ENCODE measurements around the gene GPR137. TPM values are rescaled to one million over a fixed set of nuclear protein-coding genes. Genes with fewer than 3 reads are reported as not detected.

GPR137 gene
- total and polyA plus RNA-seq, 9 of the 15 experiments (the other 6 are each of a cell fraction or from before 2014, with no cell fraction given) = 0.32 to 26.7 (median 10.7) TPM

- TF ChIP-seq DDX20 (tag; IDR thresholded peaks at IDR 0.05; ENCODE audit: low read depth) (no peak), SMARCE1 (IDR thresholded peaks at IDR 0.05) (no peak), FOXJ2 (tag; IDR thresholded peaks at IDR 0.05) (0 out of 2 replicates have a peak, but pooled peaks have one; percentile 69), ARID3B (CRISPR knock-in tag; IDR thresholded peaks at IDR 0.05; ENCODE audit: borderline replicate concordance) (no peak), ZNF184 (CRISPR knock-in tag; IDR thresholded peaks at IDR 0.05) (no peak), RAD51 (IDR thresholded peaks at IDR 0.05; ENCODE audit: borderline replicate concordance, low read depth) (no peak), RBBP5 (IDR thresholded peaks at IDR 0.05; ENCODE audit: borderline replicate concordance, insufficient read depth, low read length, poor library complexity, severe bottlenecking) (peak; percentile 8), BHLHE40 (IDR thresholded peaks at IDR 0.05; ENCODE audit: low read length) (no peak), PTTG1 (tag; IDR thresholded peaks at IDR 0.05; ENCODE audit: low read depth) (no peak), ADNP (tag; IDR thresholded peaks at IDR 0.05) (no peak), LARP7 (IDR thresholded peaks at IDR 0.05) (no peak), ATF1 (CRISPR knock-in tag; IDR thresholded peaks at IDR 0.05) (no peak), ATF1 (tag; IDR thresholded peaks at IDR 0.05) (peak; percentile 87), TEAD2 (tag; IDR thresholded peaks at IDR 0.05) (no peak), ETV1 (tag; conservative IDR thresholded peaks at IDR 0.05; ENCODE audit: low read depth) (peak; percentile 96)
- TF ChIP-seq, protein P1, sequence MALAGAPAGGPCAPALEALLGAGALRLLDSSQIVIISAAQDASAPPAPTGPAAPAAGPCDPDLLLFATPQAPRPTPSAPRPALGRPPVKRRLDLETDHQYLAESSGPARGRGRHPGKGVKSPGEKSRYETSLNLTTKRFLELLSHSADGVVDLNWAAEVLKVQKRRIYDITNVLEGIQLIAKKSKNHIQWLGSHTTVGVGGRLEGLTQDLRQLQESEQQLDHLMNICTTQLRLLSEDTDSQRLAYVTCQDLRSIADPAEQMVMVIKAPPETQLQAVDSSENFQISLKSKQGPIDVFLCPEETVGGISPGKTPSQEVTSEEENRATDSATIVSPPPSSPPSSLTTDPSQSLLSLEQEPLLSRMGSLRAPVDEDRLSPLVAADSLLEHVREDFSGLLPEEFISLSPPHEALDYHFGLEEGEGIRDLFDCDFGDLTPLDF (CRISPR knock-in tag; IDR thresholded peaks at IDR 0.05) = peak; percentile 66
- TF ChIP-seq, protein P2, sequence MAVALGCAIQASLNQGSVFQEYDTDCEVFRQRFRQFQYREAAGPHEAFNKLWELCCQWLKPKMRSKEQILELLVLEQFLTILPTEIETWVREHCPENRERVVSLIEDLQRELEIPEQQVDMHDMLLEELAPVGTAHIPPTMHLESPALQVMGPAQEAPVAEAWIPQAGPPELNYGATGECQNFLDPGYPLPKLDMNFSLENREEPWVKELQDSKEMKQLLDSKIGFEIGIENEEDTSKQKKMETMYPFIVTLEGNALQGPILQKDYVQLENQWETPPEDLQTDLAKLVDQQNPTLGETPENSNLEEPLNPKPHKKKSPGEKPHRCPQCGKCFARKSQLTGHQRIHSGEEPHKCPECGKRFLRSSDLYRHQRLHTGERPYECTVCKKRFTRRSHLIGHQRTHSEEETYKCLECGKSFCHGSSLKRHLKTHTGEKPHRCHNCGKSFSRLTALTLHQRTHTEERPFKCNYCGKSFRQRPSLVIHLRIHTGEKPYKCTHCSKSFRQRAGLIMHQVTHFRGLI (CRISPR knock-in tag; IDR thresholded peaks at IDR 0.05) = peak; percentile 57; the same call in 1 of the 2 replicates
- TF ChIP-seq, protein P3, sequence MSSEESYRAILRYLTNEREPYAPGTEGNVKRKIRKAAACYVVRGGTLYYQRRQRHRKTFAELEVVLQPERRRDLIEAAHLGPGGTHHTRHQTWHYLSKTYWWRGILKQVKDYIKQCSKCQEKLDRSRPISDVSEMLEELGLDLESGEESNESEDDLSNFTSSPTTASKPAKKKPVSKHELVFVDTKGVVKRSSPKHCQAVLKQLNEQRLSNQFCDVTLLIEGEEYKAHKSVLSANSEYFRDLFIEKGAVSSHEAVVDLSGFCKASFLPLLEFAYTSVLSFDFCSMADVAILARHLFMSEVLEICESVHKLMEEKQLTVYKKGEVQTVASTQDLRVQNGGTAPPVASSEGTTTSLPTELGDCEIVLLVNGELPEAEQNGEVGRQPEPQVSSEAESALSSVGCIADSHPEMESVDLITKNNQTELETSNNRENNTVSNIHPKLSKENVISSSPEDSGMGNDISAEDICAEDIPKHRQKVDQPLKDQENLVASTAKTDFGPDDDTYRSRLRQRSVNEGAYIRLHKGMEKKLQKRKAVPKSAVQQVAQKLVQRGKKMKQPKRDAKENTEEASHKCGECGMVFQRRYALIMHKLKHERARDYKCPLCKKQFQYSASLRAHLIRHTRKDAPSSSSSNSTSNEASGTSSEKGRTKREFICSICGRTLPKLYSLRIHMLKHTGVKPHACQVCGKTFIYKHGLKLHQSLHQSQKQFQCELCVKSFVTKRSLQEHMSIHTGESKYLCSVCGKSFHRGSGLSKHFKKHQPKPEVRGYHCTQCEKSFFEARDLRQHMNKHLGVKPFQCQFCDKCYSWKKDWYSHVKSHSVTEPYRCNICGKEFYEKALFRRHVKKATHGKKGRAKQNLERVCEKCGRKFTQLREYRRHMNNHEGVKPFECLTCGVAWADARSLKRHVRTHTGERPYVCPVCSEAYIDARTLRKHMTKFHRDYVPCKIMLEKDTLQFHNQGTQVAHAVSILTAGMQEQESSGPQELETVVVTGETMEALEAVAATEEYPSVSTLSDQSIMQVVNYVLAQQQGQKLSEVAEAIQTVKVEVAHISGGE (CRISPR knock-in tag; IDR thresholded peaks at IDR 0.05) = peak; percentile 84 to 97 (median 86); a peak in 5 of 6 replicates
- TF ChIP-seq, protein P4, sequence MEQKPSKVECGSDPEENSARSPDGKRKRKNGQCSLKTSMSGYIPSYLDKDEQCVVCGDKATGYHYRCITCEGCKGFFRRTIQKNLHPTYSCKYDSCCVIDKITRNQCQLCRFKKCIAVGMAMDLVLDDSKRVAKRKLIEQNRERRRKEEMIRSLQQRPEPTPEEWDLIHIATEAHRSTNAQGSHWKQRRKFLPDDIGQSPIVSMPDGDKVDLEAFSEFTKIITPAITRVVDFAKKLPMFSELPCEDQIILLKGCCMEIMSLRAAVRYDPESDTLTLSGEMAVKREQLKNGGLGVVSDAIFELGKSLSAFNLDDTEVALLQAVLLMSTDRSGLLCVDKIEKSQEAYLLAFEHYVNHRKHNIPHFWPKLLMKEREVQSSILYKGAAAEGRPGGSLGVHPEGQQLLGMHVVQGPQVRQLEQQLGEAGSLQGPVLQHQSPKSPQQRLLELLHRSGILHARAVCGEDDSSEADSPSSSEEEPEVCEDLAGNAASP (IDR thresholded peaks at IDR 0.05) = no peak
Observed at GRCh38 chr11:64269540-64270220, 16.0 kb upstream of the GPR137 start (continued).
